Endothelial cell of umbilical vein (primary cell): ENCODE data around the gene SPACDR. TPM values are rescaled to one million over a fixed set of nuclear protein-coding genes. Genes with fewer than 3 reads are reported as not detected.

Experiments
- BruUV-seq: library from RNA; stranded (reverse); fragments of 400-500 nt; replicated peaks from 2 replicates; lab custom pipeline; 2021; lab: Mats Ljungman, UMichigan
- CTCF ChIA-PET: fragments of 300-600, 350-600 bp; sonication (Branson Sonifier 250); formaldehyde crosslinking; loops from one replicate; lab custom pipeline; 2021; ENCODE audit warnings: antibody characterized with exemption, inconsistent platforms; lab: Charles Lee
- POLR2A ChIA-PET: fragments of 300-600, 350-600 bp; sonication (Branson Sonifier 250); formaldehyde crosslinking; loops from one replicate; lab custom pipeline; 2021; ENCODE audit warnings: antibody characterized with exemption, inconsistent platforms; lab: Charles Lee
- DNase-seq: peaks from one replicate; pipeline ENCODE4 v3.0.0-alpha.2; 2011; ENCODE audit warnings: low read depth, low spot score
- FAIRE-seq: peaks from 2 replicates; lab custom pipeline; 2011; peaks lifted over from hg19 to GRCh38; lab: Jason Lieb, UNC
- H2AFZ ChIP-seq: 2 replicates; pipeline ENCODE4 v1.6.0; 2012; ENCODE audit warnings: low read depth, low read length, control low read depth, inconsistent platforms
- H3K27ac ChIP-seq: 2 replicates; pipeline ENCODE4 v1.5.1; 2011; ENCODE audit warnings: low read depth, mild to moderate bottlenecking, control low read depth, low read length, moderate library complexity; ENCODE audit not compliant: insufficient read depth
- H3K27me3 ChIP-seq, 2 experiments: 2 replicates each; pipeline versions ENCODE4 v1.6.0 to v1.6.1; 2011; ENCODE audit warnings: low read length in 2 of 2, mixed read lengths in 1 of 2; ENCODE audit not compliant: control insufficient read depth in 2 of 2, insufficient read depth in 2 of 2
- H3K36me3 ChIP-seq, 2 experiments: 2 replicates in 1 of 2; 3 replicates in 1 of 2; pipeline ENCODE4 v1.5.1; 2011; ENCODE audit warnings: low read length in 2 of 2, mild to moderate bottlenecking in 1 of 2, moderate library complexity in 1 of 2; ENCODE audit not compliant: control insufficient read depth in 2 of 2, insufficient read depth in 2 of 2; ENCODE audit errors: extremely low read depth in 1 of 2
- H3K4me1 ChIP-seq: 3 replicates; pipeline ENCODE4 v1.5.1; 2011; ENCODE audit warnings: mild to moderate bottlenecking, low read length; ENCODE audit not compliant: control insufficient read depth, insufficient read depth; ENCODE audit errors: extremely low read depth
- H3K4me2 ChIP-seq: 2 replicates; pipeline ENCODE4 v1.6.1; 2011; ENCODE audit warnings: low read length, control low read depth, mixed read lengths; ENCODE audit not compliant: insufficient read depth
- H3K4me3 ChIP-seq, 3 experiments: fragments of 200-600 bp in 1 of 3; sonication (generic), shearing (Covaris generic) in 1 of 3; replicated peaks in 1 of 3; 2 replicates each; pipeline ENCODE4 v1.5.1; 2011 to 2016; ENCODE audit warnings: control low read depth in 3 of 3, low read length in 3 of 3, mild to moderate bottlenecking in 2 of 3, inconsistent platforms in 1 of 3, low read depth in 1 of 3, moderate library complexity in 1 of 3; ENCODE audit not compliant: insufficient read depth in 1 of 3
- H3K79me2 ChIP-seq: 2 replicates; pipeline ENCODE4 v1.6.0; 2012; ENCODE audit warnings: low read length, inconsistent platforms; ENCODE audit not compliant: control insufficient read depth, insufficient read depth
- H3K9ac ChIP-seq: replicated peaks from 2 replicates; pipeline ENCODE3; 2011; ENCODE audit warnings: low read length, control low read depth; ENCODE audit not compliant: insufficient read depth; ENCODE audit errors: extremely low read depth
- H3K9me1 ChIP-seq: replicated peaks from 3 replicates; pipeline ENCODE4 v1.6.0; 2011; ENCODE audit warnings: mild to moderate bottlenecking, low read length; ENCODE audit not compliant: control insufficient read depth, insufficient read depth; ENCODE audit errors: extremely low read depth
- H3K9me3 ChIP-seq: replicated peaks from 2 replicates; pipeline ENCODE4 v1.5.1; 2012; ENCODE audit warnings: low read length, inconsistent platforms; ENCODE audit not compliant: control insufficient read depth, insufficient read depth
- H4K20me1 ChIP-seq: replicated peaks from 2 replicates; pipeline ENCODE3; 2011; ENCODE audit warnings: mild to moderate bottlenecking, low read length; ENCODE audit not compliant: control insufficient read depth, insufficient read depth; ENCODE audit errors: extremely low read depth
- CTCF ChIP-seq, 2 donors: IDR thresholded peaks; 1 replicate in 1 of 2; 2 replicates in 1 of 2; pipeline ENCODE4 v1.5.1; 2011; ENCODE audit warnings: low read length in 2 of 2, mild to moderate bottlenecking in 2 of 2, moderate library complexity in 2 of 2, control low read depth in 1 of 2, inconsistent platforms in 1 of 2, low read depth in 1 of 2; ENCODE audit not compliant: insufficient read depth in 1 of 2; ENCODE audit errors: extremely low read depth in 1 of 2
- EZH2 ChIP-seq: IDR thresholded peaks from 2 replicates; pipeline ENCODE4 v1.6.1; 2012; ENCODE audit warnings: borderline replicate concordance, low read depth, mild to moderate bottlenecking, moderate library complexity, low read length, inconsistent platforms; ENCODE audit not compliant: severe bottlenecking
- FOS ChIP-seq: IDR thresholded peaks from 2 replicates; pipeline ENCODE4 v1.6.1; 2011; ENCODE audit warnings: mild to moderate bottlenecking, low read length, moderate library complexity, borderline replicate concordance; ENCODE audit not compliant: insufficient read depth
- GATA2 ChIP-seq: IDR thresholded peaks from 2 replicates; pipeline ENCODE4 v1.7.0; 2011; ENCODE audit warnings: low read depth, mild to moderate bottlenecking, moderate library complexity, mixed read lengths, low read length; ENCODE audit not compliant: insufficient read length, insufficient read depth
- JUN ChIP-seq: IDR thresholded peaks from 2 replicates; pipeline ENCODE4 v1.6.1; 2011; ENCODE audit warnings: borderline replicate concordance, low read depth; ENCODE audit not compliant: insufficient read length, insufficient read depth
- MYC ChIP-seq: IDR thresholded peaks from one replicate; pipeline ENCODE4 v1.6.1; 2011; ENCODE audit warnings: mild to moderate bottlenecking, low read depth, low read length
- POLR2A ChIP-seq: IDR thresholded peaks from 2 replicates; pipeline ENCODE4 v1.6.1; 2012; ENCODE audit warnings: low read depth, mild to moderate bottlenecking, control low read depth, low read length
- POLR2AphosphoS5 ChIP-seq: IDR thresholded peaks from 2 replicates; pipeline ENCODE4 v1.6.1; 2012; ENCODE audit warnings: low read depth, mild to moderate bottlenecking, control low read depth, low read length, moderate library complexity; ENCODE audit not compliant: insufficient read depth
- dilution Hi-C: fragments of 300-500 bp; cut with MboI; formaldehyde crosslinking; loops from one replicate; pipeline ENCODE4 v1.15.0; 2019; ENCODE audit warnings: low sequenced_read_pairs; ENCODE audit not compliant: extremely low pct_ligation_motif_present
- intact Hi-C: fragments of 100-400 bp; cut with micrococcal nuclease; formaldehyde crosslinking; loops from one replicate; pipeline ENCODE4 v1.10.0; 2022
- polyA plus RNA-seq, 4 experiments: library from polyadenylated mRNA; depleted of rRNA in 3 of 4; stranded (reverse) in 3 of 4; unstranded in 1 of 4; fragments of >200 nt; gene quantifications; 2 replicates each; pipeline versions ENCODE4 v1.2.1 to v1.2.3, GENCODE V29; 2011 to 2012; ENCODE audit warnings: missing spikeins in 1 of 4
- total RNA-seq: library from RNA; stranded (reverse); gene quantifications from 2 replicates; pipeline ENCODE4 v1.2.3, GENCODE V29; 2021
- TF ChIP-seq, protein P1 (sequence below): IDR thresholded peaks from 2 replicates; pipeline ENCODE4 v1.6.1; 2011; ENCODE audit not compliant: insufficient read depth, insufficient read length

SPACDR gene
- total and polyA plus RNA-seq, 2 donors (not counting 3 experiments of a cell fraction or from before 2014, with no cell fraction given) = 1.6 to 4.1 TPM

- no peak for TF ChIP-seq JUN
- TF ChIP-seq POLR2A = no peak
- TF ChIP-seq GATA2 = no peak
- TF ChIP-seq POLR2AphosphoS5 = no peak
- TF ChIP-seq FOS = no peak
- TF ChIP-seq EZH2 = no peak
- TF ChIP-seq CTCF (IDR thresholded peaks at IDR 0.05; ENCODE audit: extremely low read depth in 1 of 2, insufficient read depth in 1 of 2, low read depth in 1 of 2, low read length in 2 of 2) = no peak
- TF ChIP-seq, protein P1, sequence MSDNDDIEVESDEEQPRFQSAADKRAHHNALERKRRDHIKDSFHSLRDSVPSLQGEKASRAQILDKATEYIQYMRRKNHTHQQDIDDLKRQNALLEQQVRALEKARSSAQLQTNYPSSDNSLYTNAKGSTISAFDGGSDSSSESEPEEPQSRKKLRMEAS = no peak
- no peak for TF ChIP-seq MYC
Observed at GRCh38 chr7:100491192-100491578, 27.1 kb upstream of the SPACDR start.

More at GRCh38 chr7:100491192-100491578, 27.1 kb upstream of the SPACDR start:
- dilution Hi-C loops (no loop called here), intact Hi-C loops (no loop called here)
- no peak overlapping the region for H2AFZ ChIP-seq
- no peak overlapping the region for H3K4me3 ChIP-seq
- CTCF ChIA-PET = interaction anchor here (1.3 to 1.4 kb wide), 2 partner anchors 25 to 68 kb away, joined by 3 to 5 read pairs; no protein-coding TSS in a partner anchor
- FAIRE-seq (no peak), DNase-seq (no peak)
- H4K20me1 ChIP-seq = no peaks in the 10 kb centered on the region
- H3K36me3 ChIP-seq = no peaks in the 10 kb centered on the region
- POLR2A ChIA-PET = no interaction called here
- no peak overlapping the region for H3K9ac ChIP-seq
- H3K79me2 ChIP-seq = no peaks in the 10 kb centered on the region
- H3K4me2 ChIP-seq = no peak overlapping the region
- no peaks in the 10 kb centered on the region for H3K9me1 ChIP-seq
- H3K27ac ChIP-seq = no peak overlapping the region
- BruUV-seq = no TSS peak
- H3K4me1 ChIP-seq = peaks cover 7% of the 10 kb centered on the region
- H3K27me3 ChIP-seq = no peaks in the 10 kb centered on the region
- H3K9me3 ChIP-seq = no peaks in the 10 kb centered on the region
